Activated gamma-delta T cell treated with Interleukin-2 at 50 U/mL for 16 hours (primary cell): Measurements from ENCODE around the gene SINHCAF.

Experiments
- DNase-seq: peaks from one replicate; pipeline ENCODE4 v3.0.0-alpha.2; 2020

The SINHCAF gene

GRCh38 chr12:31326736-31327659, 1.0 kb upstream of the SINHCAF start:
- no peak for DNase-seq

- peak; percentile 14 for DNase-seq
Observed at GRCh38 chr12:31325524-31325875, 450 bp downstream of the SINHCAF start.

GRCh38 chr12:31324845-31325523, 966 bp downstream of the SINHCAF start:
- peak; percentile 34 for DNase-seq

- peak; percentile 66 for DNase-seq
Observed at GRCh38 chr12:31324116-31324844, 1.7 kb downstream of the SINHCAF start.

- DNase-seq: peak; percentile 42
Observed at GRCh38 chr12:31323391-31324115, 2.4 kb downstream of the SINHCAF start.

- no peak for DNase-seq
Observed at GRCh38 chr12:31322801-31323207, 3.1 kb downstream of the SINHCAF start.

- DNase-seq: no peak
Observed at GRCh38 chr12:31321897-31322228, 4.1 kb downstream of the SINHCAF start.

- DNase-seq: no peak
Observed at GRCh38 chr12:31321186-31321896, 4.6 kb downstream of the SINHCAF start.

- no peak for DNase-seq
Observed at GRCh38 chr12:31318657-31319269, 7.2 kb downstream of the SINHCAF start.

- no peak for DNase-seq
Observed at GRCh38 chr12:31317471-31318395, 8.2 kb downstream of the SINHCAF start.

GRCh38 chr12:31316891-31317290, 9.1 kb downstream of the SINHCAF start:
- DNase-seq: no peak

- no peak for DNase-seq
Observed at GRCh38 chr12:31315784-31316465, 10.0 kb downstream of the SINHCAF start.

GRCh38 chr12:31315044-31315715, 10.8 kb downstream of the SINHCAF start:
- DNase-seq: no peak

GRCh38 chr12:31312431-31312830, 13.5 kb downstream of the SINHCAF start:
- DNase-seq: no peak

GRCh38 chr12:31311634-31312258, 14.2 kb downstream of the SINHCAF start:
- DNase-seq: no peak

GRCh38 chr12:31310488-31310887, 15.5 kb downstream of the SINHCAF start:
- no peak for DNase-seq

- DNase-seq: no peak
Observed at GRCh38 chr12:31309279-31309678, 16.7 kb downstream of the SINHCAF start.

GRCh38 chr12:31308116-31308515, 17.8 kb downstream of the SINHCAF start:
- DNase-seq: no peak

- DNase-seq: no peak
Observed at GRCh38 chr12:31306866-31307265, 19.1 kb downstream of the SINHCAF start.
